Measurements from ENCODE around the gene COL20A1. TPM values are rescaled to one million over a fixed set of nuclear protein-coding genes. Genes with fewer than 3 reads are reported as not detected.

Gene COL20A1
- total RNA-seq, 3 donors from 2014 or later: not detected

GRCh38 chr20:63283397-63284082 lies 9.4 kb upstream of the COL20A1 start:
- H3K36me3 ChIP-seq: no peaks in the 10 kb centered on the region
- no peaks in the 10 kb centered on the region for H3K9me3 ChIP-seq
- no peak for TF ChIP-seq CTCF (IDR thresholded peaks at IDR 0.05)
- TF ChIP-seq POLR2A (IDR thresholded peaks at IDR 0.05): no peak
- TF ChIP-seq POLR2AphosphoS5 (IDR thresholded peaks at IDR 0.05): no peak
- intact Hi-C loops (cut with DNase I; ENCODE audit: low total_unique reads): no loop called here
- no peak overlapping the region for H3K4me3 ChIP-seq
- H3K27ac ChIP-seq: no peak overlapping the region
- no peaks in the 10 kb centered on the region for H3K4me1 ChIP-seq
- no peak for DNase-seq (ENCODE audit: low spot score in 2 of 2)
- H3K27me3 ChIP-seq: no peaks in the 10 kb centered on the region

- TF ChIP-seq POLR2A (IDR thresholded peaks at IDR 0.05): no peak
- intact Hi-C loops (cut with DNase I; ENCODE audit: low total_unique reads): no loop called here
- H3K27ac ChIP-seq: peak overlapping the region in 1 of 2 donors; percentile 12
- H3K4me1 ChIP-seq: no peaks in the 10 kb centered on the region
- no peaks in the 10 kb centered on the region for H3K36me3 ChIP-seq
- no peaks in the 10 kb centered on the region for H3K27me3 ChIP-seq
- no peak for DNase-seq (ENCODE audit: low spot score in 2 of 2)
- no peaks in the 10 kb centered on the region for H3K9me3 ChIP-seq
- H3K4me3 ChIP-seq: no peak overlapping the region
Measured at GRCh38 chr20:63284083-63284440, 8.9 kb upstream of the COL20A1 start.

- H3K36me3 ChIP-seq: no peaks in the 10 kb centered on the region
- no peak for DNase-seq (ENCODE audit: low spot score in 2 of 2)
- no peaks in the 10 kb centered on the region for H3K9me3 ChIP-seq
- H3K27ac ChIP-seq: peak overlapping the region in 1 of 2 donors; percentile 43
- no peak overlapping the region for H3K4me3 ChIP-seq
- no peaks in the 10 kb centered on the region for H3K4me1 ChIP-seq
- H3K27me3 ChIP-seq: no peaks in the 10 kb centered on the region
- no peak for TF ChIP-seq POLR2A (IDR thresholded peaks at IDR 0.05)
- TF ChIP-seq CTCF (IDR thresholded peaks at IDR 0.05): no peak
- no peak for TF ChIP-seq POLR2AphosphoS5 (IDR thresholded peaks at IDR 0.05)
- intact Hi-C loops (cut with DNase I; ENCODE audit: low total_unique reads): no loop called here
Measured at GRCh38 chr20:63284544-63284949, 8.4 kb upstream of the COL20A1 start.

- TF ChIP-seq POLR2AphosphoS5 (IDR thresholded peaks at IDR 0.05): no peak
- TF ChIP-seq POLR2A (IDR thresholded peaks at IDR 0.05): no peak
- TF ChIP-seq CTCF (IDR thresholded peaks at IDR 0.05): no peak
- intact Hi-C loops (cut with DNase I; ENCODE audit: low total_unique reads): no loop called here
- no peaks in the 10 kb centered on the region for H3K36me3 ChIP-seq
- H3K9me3 ChIP-seq: no peaks in the 10 kb centered on the region
- DNase-seq (ENCODE audit: low spot score in 2 of 2): no peak
- no peaks in the 10 kb centered on the region for H3K27me3 ChIP-seq
- H3K4me1 ChIP-seq: no peaks in the 10 kb centered on the region
- peak overlapping the region in 1 of 2 donors; percentile 43 for H3K27ac ChIP-seq
- no peak overlapping the region for H3K4me3 ChIP-seq
Measured at GRCh38 chr20:63284981-63285524, 7.9 kb upstream of the COL20A1 start.

- H3K36me3 ChIP-seq: no peaks in the 10 kb centered on the region
Measured at GRCh38 chr20:63285636-63286615, 7.1 kb upstream of the COL20A1 start.

More at GRCh38 chr20:63285636-63286615, 7.1 kb upstream of the COL20A1 start:
- Histone ChIP-seq H3K27ac (peak overlapping the region in 1 of 2 donors; percentile 43), H3K4me1 (no peaks in the 10 kb centered on the region), H3K9me3 (no peaks in the 10 kb centered on the region), H3K27me3 (no peaks in the 10 kb centered on the region), H3K4me3 (no peak overlapping the region)
- DNase-seq (ENCODE audit: low spot score in 2 of 2): no peak
- intact Hi-C loops (cut with DNase I; ENCODE audit: low total_unique reads): no loop called here
- TF ChIP-seq POLR2A (IDR thresholded peaks at IDR 0.05): no peak
- TF ChIP-seq POLR2AphosphoS5 (IDR thresholded peaks at IDR 0.05): no peak
- no peak for TF ChIP-seq CTCF (IDR thresholded peaks at IDR 0.05)
